CD14-positive monocyte (primary cell): ENCODE measurements around the gene GMDS. TPM values are rescaled to one million over a fixed set of nuclear protein-coding genes. Genes with fewer than 3 reads are reported as not detected.
A peak's percentile ranks its signal among the peaks of the same experiment; 100 is the strongest.

ENCODE experiments used
- DNase-seq, 3 donors: peaks; one replicate each; pipeline ENCODE4 v3.0.0-alpha.2; 2011 to 2022
- H2AFZ ChIP-seq: 2 replicates; pipeline ENCODE4 v1.6.0; 2012; ENCODE audit warnings: mild to moderate bottlenecking, low read depth, low read length, inconsistent platforms; ENCODE audit not compliant: insufficient read depth, poor library complexity, severe bottlenecking
- H3K27ac ChIP-seq, 2 donors: 1 replicate in 1 of 2; 2 replicates in 1 of 2; pipeline ENCODE4 v1.5.1; 2012 to 2013; ENCODE audit warnings: low read length in 2 of 2, control low read depth in 1 of 2, inconsistent platforms in 1 of 2, low read depth in 1 of 2, mild to moderate bottlenecking in 1 of 2
- H3K27me3 ChIP-seq, 2 donors: one replicate each; pipeline versions ENCODE4 v1.6.0 to v1.6.1; 2011 to 2013; ENCODE audit warnings: low read length in 2 of 2; ENCODE audit not compliant: control insufficient read depth in 2 of 2, insufficient read depth in 2 of 2
- H3K36me3 ChIP-seq, 2 donors: replicated peaks in 1 of 2; 1 replicate in 1 of 2; 2 replicates in 1 of 2; pipeline versions ENCODE4 v1.5.1 to v1.6.1; 2012 to 2013; ENCODE audit warnings: low read length in 2 of 2, control low read depth in 1 of 2, inconsistent platforms in 1 of 2, mild to moderate bottlenecking in 1 of 2; ENCODE audit not compliant: insufficient read depth in 2 of 2, control insufficient read depth in 1 of 2
- H3K4me1 ChIP-seq, 2 donors: 1 replicate in 1 of 2; 2 replicates in 1 of 2; pipeline versions ENCODE4 v1.5.1 to v1.6.1; 2012 to 2013; ENCODE audit warnings: low read length in 2 of 2, control low read depth in 1 of 2, inconsistent platforms in 1 of 2, mild to moderate bottlenecking in 1 of 2, moderate library complexity in 1 of 2; ENCODE audit not compliant: insufficient read depth in 2 of 2, control insufficient read depth in 1 of 2
- H3K4me2 ChIP-seq: replicated peaks from 2 replicates; pipeline ENCODE3; 2012; ENCODE audit warnings: low read length, moderate library complexity, mild to moderate bottlenecking; ENCODE audit not compliant: poor library complexity, severe bottlenecking; ENCODE audit errors: extremely low read depth
- H3K4me3 ChIP-seq, 3 experiments: fragments of 200-600 bp in 1 of 3; sonication (generic) in 1 of 3; replicated peaks in 1 of 3; 1 replicate in 2 of 3; 2 replicates in 1 of 3; pipeline ENCODE4 v1.5.1; 2011 to 2013; ENCODE audit warnings: low read length in 3 of 3, mild to moderate bottlenecking in 3 of 3, control low read depth in 2 of 3, low read depth in 2 of 3, inconsistent platforms in 1 of 3, moderate library complexity in 1 of 3
- H3K79me2 ChIP-seq: 2 replicates; pipeline ENCODE4 v1.6.0; 2012; ENCODE audit warnings: mild to moderate bottlenecking, control low read depth, inconsistent platforms, low read length, moderate library complexity; ENCODE audit not compliant: insufficient read depth
- H3K9ac ChIP-seq: 2 replicates; pipeline ENCODE4 v1.6.0; 2017; ENCODE audit warnings: low read length, mild to moderate bottlenecking; ENCODE audit not compliant: insufficient read depth, poor library complexity, severe bottlenecking
- H3K9me3 ChIP-seq, 2 donors: replicated peaks in 1 of 2; 1 replicate in 1 of 2; 2 replicates in 1 of 2; pipeline versions ENCODE4 v1.5.1 to v1.6.1; 2012 to 2013; ENCODE audit warnings: low read length in 2 of 2, control low read depth in 1 of 2; ENCODE audit not compliant: control insufficient read depth in 1 of 2, insufficient read depth in 1 of 2
- H4K20me1 ChIP-seq: 2 replicates; pipeline ENCODE4 v1.6.0; 2012; ENCODE audit warnings: mild to moderate bottlenecking, low read length, control low read depth, moderate library complexity; ENCODE audit not compliant: insufficient read depth
- H3K27ac Mint-ChIP-seq, 7 donors: one replicate each; pipeline ENCODE4 v1.8.0; 2020; ENCODE audit warnings: mild to moderate bottlenecking in 7 of 7, mixed read lengths in 7 of 7, moderate library complexity in 6 of 7, inconsistent platforms in 2 of 7
- H3K27me3 Mint-ChIP-seq, 3 donors: one replicate each; pipeline ENCODE4 v1.8.0; 2021 to 2022; ENCODE audit warnings: low read depth in 3 of 3, mild to moderate bottlenecking in 3 of 3, mixed read lengths in 3 of 3, moderate library complexity in 3 of 3, inconsistent platforms in 1 of 3
- H3K36me3 Mint-ChIP-seq, 2 donors: one replicate each; pipeline ENCODE4 v1.8.0; 2020; ENCODE audit warnings: mixed read lengths in 2 of 2, inconsistent platforms in 1 of 2, mild to moderate bottlenecking in 1 of 2
- H3K4me1 Mint-ChIP-seq: one replicate; pipeline ENCODE4 v1.8.0; 2020; ENCODE audit warnings: mild to moderate bottlenecking, mixed read lengths
- H3K4me3 Mint-ChIP-seq, 2 donors: one replicate each; pipeline ENCODE4 v1.8.0; 2020; ENCODE audit warnings: mild to moderate bottlenecking in 2 of 2, mixed read lengths in 2 of 2, moderate library complexity in 1 of 2
- H3K9me3 Mint-ChIP-seq, 7 donors: one replicate each; pipeline ENCODE4 v1.8.0; 2020 to 2022; ENCODE audit warnings: mixed read lengths in 7 of 7, mild to moderate bottlenecking in 6 of 7, moderate library complexity in 6 of 7, inconsistent platforms in 2 of 7
- WGBS: methylation state at CpG from one replicate; pipeline ENCODE4 v1.1.5; 2013; ENCODE audit warnings: missing lambda C conversion rate; ENCODE audit not compliant: insufficient coverage; 5-methylcytosine and 5-hydroxymethylcytosine counted together
- intact Hi-C, 2 donors: fragments of 100-400 bp; cut with micrococcal nuclease; formaldehyde crosslinking; loops; one replicate each; pipeline versions ENCODE4 v1.15.0 to v1.15.1; 2023
- polyA plus RNA-seq, 3 donors: library from polyadenylated mRNA; depleted of rRNA in 1 of 3; unstranded in 2 of 3; stranded (reverse) in 1 of 3; fragments of 300-500 nt in 2 of 3; fragments of >200 nt in 1 of 3; fragmentation: Illumina TruSeq in 2 of 3; gene quantifications; 1 replicate in 2 of 3; 2 replicates in 1 of 3; pipeline ENCODE4 v1.2.3, GENCODE V29; 2012 to 2021
- TF ChIP-seq, protein P1 (sequence below): fragments of 200-600 bp; IDR thresholded peaks from one replicate; pipeline ENCODE4 v1.8.0; 2022; ENCODE audit warnings: antibody characterized with exemption, mild to moderate bottlenecking

GMDS gene
- polyA plus RNA-seq, 3 donors = 10.5 to 19.9 (median 17.6) TPM

DNA sequence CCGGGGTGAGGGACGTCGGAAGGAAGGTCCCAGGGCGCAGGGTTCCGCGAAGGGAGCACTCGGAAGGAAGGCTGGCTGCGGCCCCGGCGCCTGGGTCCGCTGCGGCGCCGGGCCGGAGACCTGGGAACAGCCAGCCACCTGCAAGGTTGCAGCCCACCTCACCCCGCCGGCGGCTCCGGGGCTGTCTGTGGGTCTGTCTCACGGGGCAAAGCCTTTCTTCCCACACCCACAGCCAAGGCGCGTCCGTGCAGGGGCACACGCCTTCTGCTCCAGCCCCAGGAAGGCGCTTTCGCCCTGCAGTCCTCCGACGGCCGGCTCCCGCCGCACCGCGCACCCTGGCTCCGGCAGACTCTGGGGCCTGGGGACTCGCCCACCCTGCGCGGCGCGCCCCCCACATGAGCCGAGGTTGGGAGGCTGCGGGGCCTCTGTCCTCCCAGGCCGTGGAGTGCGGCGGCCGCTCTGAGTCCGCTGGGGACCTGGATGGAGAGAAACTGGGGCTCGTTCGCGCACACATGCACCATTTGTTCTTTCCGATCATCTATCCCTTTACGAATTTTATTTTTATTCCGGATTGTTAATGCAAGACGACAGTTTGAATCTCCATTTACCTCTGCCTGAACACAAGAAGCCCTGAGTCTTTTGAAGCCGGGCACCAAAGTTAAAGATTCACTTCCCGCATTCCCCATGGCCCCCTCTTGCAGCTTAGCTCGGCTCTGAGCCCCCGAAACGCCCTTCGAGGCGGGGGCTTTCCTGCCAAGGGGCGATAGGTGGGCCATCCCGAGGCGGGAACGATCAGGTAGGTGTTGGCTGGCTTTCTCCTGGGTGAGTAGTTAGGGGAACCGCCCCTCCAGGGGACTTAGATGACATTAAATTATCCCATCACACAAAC is 640.2 kb downstream of the GMDS start:
- peaks cover 76 to 94% (median 77%) of the 10 kb centered on the region in 3 donors for H3K27me3 Mint-ChIP-seq
- TF ChIP-seq, protein P1, sequence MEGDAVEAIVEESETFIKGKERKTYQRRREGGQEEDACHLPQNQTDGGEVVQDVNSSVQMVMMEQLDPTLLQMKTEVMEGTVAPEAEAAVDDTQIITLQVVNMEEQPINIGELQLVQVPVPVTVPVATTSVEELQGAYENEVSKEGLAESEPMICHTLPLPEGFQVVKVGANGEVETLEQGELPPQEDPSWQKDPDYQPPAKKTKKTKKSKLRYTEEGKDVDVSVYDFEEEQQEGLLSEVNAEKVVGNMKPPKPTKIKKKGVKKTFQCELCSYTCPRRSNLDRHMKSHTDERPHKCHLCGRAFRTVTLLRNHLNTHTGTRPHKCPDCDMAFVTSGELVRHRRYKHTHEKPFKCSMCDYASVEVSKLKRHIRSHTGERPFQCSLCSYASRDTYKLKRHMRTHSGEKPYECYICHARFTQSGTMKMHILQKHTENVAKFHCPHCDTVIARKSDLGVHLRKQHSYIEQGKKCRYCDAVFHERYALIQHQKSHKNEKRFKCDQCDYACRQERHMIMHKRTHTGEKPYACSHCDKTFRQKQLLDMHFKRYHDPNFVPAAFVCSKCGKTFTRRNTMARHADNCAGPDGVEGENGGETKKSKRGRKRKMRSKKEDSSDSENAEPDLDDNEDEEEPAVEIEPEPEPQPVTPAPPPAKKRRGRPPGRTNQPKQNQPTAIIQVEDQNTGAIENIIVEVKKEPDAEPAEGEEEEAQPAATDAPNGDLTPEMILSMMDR = no peak
- H3K4me1 Mint-ChIP-seq = peaks cover 38% of the 10 kb centered on the region
- Histone ChIP-seq H3K9ac (no peak overlapping the region), H3K4me2 (peak overlapping the region; percentile 72), H3K4me1 (peaks cover 38 to 45% of the 10 kb centered on the region in 2 donors), H3K27ac (no peak overlapping the region), H3K79me2 (no peaks in the 10 kb centered on the region), H3K27me3 (peaks cover 79 to 89% of the 10 kb centered on the region in 2 donors), H4K20me1 (no peaks in the 10 kb centered on the region), H3K36me3 (no peaks in the 10 kb centered on the region), H2AFZ (peak overlapping the region; percentile 50), H3K4me3 (peak overlapping the region in 1 of 3 experiments; percentile 66), H3K9me3 (peaks cover 4 to 40% of the 10 kb centered on the region in 2 donors)
- intact Hi-C loops = loop anchor here in 1 of 2 donors (2.0 to 5.0 kb wide), 2 partner anchors 500 to 747 kb away; no protein-coding TSS in a partner anchor
- H3K4me3 Mint-ChIP-seq = peak overlapping the region in 1 of 2 donors; percentile 83
- DNase-seq = no peak
- H3K9me3 Mint-ChIP-seq = peaks cover 0 to 34% (median 13%) of the 10 kb centered on the region in 7 donors
- H3K27ac Mint-ChIP-seq = peak overlapping the region in 1 of 7 donors; percentile 54
- H3K36me3 Mint-ChIP-seq = peaks cover 7 to 15% of the 10 kb centered on the region in 2 donors
- WGBS = 3% methylated on average over 54 of the region's 65 CpGs

DNA sequence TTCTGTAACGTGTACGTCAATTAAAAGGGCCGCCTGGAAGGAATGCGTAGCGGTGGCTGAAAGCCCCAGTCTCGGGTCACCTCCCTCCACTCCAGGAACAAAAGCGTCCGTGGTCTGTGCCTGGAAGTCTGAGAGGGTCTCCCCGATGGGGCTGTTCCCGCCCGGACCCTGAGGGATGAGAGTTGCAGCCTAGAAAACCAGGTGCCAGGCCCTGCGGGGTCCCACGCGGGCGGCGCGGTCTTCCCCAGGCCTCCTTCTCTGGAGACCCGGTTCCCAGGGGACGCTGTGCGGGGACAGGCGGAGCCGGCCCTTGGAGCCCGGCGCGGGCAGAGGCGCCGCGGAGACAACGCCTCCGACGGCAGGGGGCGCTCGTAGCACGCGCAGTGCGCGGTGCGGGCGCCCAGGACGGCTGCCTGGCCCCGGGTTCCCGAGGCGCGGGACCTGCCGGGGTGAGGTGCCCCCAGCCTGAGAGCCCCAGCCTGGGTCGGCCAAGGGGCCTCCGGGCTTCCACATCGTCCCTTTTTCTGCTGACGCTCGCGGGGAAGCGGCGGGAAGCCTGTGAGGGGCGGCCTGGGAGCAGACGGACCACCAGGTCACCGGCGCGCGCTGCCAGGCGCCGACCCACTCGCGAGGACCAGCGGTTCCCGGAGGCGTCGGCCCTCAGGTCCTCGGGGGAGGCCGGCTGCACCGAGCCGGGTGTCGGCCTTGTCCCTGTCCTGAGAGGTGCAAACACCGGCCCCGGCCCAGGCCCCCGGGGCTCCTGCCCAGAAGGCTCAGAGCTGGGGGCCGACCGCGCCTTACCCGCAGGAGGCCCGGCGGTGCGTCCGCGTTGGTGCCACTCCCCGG is 641.0 kb downstream of the GMDS start:
- under 1% methylated on average over 79 of the region's 85 CpGs for WGBS
- Mint-ChIP-seq H3K27ac (no peak overlapping the region), H3K4me3 (peak overlapping the region in 1 of 2 donors; percentile 79), H3K4me1 (peaks cover 38% of the 10 kb centered on the region), H3K9me3 (peaks cover 0 to 34% (median 13%) of the 10 kb centered on the region in 7 donors), H3K27me3 (peaks cover 84 to 99% (median 84%) of the 10 kb centered on the region in 3 donors), H3K36me3 (peaks cover 7 to 15% of the 10 kb centered on the region in 2 donors)
- peak in 2 of 3 donors; percentile 55 to 64 for DNase-seq
- Histone ChIP-seq H3K79me2 (no peaks in the 10 kb centered on the region), H3K27ac (no peak overlapping the region), H3K36me3 (no peaks in the 10 kb centered on the region), H3K27me3 (peaks cover 85 to 98% of the 10 kb centered on the region in 2 donors), H3K4me2 (peak overlapping the region; percentile 72), H3K4me3 (peak overlapping the region in 2 of 3 experiments; percentile 13 to 66), H3K9me3 (peaks cover 4 to 40% of the 10 kb centered on the region in 2 donors), H3K4me1 (peaks cover 38 to 44% of the 10 kb centered on the region in 2 donors), H2AFZ (peak overlapping the region; percentile 50), H3K9ac (peak overlapping the region; percentile 8), H4K20me1 (no peaks in the 10 kb centered on the region)
- TF ChIP-seq, protein P1 = peak; percentile 99
- intact Hi-C loops = loop anchor here (2.0 to 5.0 kb wide), 8 partner anchors 498 to 1093 kb away; no protein-coding TSS in a partner anchor
